HPDE6-E6E7 (cell line): ENCODE measurements around the gene LTB4R.

Source experiments
- DNase-seq: peaks from one replicate; pipeline ENCODE4 v3.0.0; 2011; ENCODE audit warnings: missing footprints; ENCODE audit errors: extremely low spot score

The LTB4R gene

DNA sequence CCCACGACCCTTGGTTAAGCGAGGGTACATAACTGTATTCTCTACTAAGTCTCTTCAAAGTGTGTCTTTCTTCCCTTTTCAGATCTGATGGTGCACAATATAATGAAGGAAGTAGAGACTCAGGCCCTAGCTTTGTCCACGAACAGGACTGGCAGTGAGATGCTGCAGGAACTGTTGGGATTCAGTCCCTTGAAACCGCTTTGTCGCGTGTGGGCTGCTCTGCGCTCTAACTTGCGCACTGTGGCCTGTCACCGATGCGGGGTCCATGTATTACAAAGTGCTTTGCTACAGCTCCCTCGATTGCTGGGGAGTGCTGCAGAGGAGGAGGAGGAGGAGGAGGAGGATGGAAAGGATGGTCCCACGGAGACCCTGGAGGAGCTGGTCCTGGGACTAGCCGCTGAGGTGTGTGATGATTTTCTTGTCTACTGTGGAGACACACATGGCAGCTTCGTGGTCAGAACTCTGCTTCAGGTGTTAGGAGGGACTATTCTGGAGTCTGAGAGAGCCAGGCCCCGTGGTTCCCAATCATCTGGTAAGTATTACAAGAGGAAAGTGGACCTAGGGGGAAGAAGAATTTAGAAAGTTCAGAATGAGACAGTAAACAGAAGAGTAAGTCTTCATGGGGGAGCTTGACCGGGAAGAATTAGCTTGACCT is 10.8 kb upstream of the LTB4R start:
- DNase-seq, result no peak

DNA sequence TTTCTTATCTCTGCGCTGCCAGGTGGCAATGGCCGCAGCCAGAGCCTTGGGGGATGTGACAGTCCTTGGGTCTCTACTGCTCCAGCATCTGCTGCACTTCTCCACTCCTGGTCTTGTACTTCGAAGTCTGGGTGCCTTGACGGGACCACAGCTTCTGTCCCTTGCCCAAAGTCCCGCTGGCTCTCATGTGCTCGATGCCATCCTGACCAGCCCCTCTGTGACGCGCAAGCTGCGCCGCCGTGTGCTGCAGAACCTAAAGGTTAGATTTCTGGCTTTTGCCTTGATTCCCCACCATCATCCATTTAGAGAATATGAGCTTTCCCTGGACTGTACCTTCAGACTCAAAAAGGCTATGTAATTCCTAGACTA is 7.3 kb upstream of the LTB4R start:
- DNase-seq, result no peak

DNA sequence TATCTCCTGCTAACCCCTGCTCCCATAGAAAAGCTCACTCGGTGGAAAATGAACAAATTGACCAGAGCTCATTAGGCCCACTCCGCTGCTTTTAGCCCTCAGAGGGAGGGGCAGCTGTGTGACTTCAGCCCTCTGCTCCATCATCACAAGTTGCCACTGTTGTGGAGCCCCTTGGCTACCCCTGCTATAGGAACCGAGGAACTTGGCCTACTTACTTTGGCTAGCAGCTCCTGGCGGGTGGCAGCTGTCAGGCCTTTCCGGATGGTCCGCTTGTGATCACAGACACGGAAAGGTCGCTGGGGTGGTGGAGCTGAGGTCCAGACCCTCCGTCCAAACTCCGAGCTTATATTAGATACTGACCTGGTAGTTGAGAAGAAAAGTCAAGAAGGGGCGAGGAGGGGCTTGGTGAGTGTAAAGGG is 4.1 kb upstream of the LTB4R start:
- no peak for DNase-seq

DNA sequence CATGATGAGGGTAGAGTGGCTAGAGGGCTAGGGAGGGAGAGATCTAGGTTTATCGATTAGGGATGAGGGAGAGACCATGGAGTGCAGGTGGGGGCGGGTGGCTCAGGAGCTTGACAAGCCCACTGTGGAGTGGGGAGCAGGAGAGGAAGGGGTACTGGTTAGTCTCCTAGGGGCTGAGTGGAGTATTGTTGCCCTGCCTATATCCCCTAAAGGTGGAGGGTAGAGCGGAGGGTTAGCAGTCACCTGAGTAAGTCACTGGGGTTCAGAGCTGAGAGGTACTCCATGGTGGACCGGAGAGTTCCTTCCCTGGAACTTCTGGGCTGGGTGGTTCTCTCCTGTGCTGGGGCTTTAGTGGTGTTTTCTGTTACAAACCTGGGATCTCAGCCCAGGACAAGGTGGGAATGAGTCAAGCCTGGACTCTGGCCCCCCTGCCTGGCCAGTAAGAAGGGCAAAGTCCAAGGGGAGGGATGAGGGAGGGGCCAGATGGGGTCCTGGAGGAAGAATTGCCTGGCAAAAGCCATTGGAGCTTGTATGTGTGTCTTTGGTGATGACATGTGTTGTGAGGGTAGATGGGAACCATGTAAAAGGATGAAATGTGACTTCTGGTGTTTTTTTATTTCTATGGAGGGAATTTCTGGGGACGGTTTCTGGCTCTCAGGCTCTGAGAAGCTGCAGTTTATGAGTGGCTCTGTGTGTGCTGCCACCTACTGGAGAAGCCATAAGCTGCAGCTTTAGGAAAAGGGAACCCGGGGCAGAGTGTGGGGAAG is 3.5 kb upstream of the LTB4R start, which contains the start of gene CIDEB:
Gene CIDEB (minus strand): TSS at position 403 of the 767 bp plus-strand sequence. CDS start 119 bp downstream, at position 284.
- peak; percentile 54 for DNase-seq

DNA sequence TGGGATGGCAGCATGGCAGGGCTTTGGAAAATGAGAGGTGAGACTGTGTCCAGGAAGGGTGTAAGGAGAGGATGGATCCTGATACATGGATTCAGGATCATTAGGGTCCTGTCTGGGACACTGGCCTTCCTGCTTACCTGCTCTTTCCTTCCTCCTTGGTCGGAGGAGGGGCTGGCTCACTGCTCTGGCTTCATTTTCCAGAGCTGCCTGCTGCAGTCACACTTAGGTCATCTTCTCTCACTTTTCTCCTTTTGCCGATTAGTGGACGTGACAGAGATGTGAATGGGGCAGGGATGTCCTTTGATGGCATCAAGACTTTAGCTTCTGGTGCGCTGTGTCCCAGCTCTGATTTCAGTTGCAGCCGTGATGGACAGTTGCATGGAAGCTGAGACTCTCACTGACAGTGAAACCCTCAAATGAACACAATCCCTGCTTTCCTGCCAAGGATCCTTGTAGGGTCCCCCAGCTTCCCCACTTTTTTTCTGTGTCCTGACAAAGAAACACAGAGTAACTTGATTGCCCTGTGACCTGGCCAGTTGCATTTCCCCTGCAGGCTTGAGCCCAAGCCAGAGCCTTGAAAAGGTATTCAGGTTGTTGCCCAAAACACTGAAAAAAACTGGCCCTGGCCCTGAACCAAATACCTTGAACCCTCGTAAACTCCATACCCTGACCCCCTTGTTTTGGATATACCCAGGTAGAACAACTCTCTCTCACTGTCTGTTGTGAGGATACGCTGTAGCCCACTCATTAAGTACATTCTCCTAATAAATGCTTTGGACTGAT is 2.8 kb upstream of the LTB4R start:
- DNase-seq, result no peak

DNA sequence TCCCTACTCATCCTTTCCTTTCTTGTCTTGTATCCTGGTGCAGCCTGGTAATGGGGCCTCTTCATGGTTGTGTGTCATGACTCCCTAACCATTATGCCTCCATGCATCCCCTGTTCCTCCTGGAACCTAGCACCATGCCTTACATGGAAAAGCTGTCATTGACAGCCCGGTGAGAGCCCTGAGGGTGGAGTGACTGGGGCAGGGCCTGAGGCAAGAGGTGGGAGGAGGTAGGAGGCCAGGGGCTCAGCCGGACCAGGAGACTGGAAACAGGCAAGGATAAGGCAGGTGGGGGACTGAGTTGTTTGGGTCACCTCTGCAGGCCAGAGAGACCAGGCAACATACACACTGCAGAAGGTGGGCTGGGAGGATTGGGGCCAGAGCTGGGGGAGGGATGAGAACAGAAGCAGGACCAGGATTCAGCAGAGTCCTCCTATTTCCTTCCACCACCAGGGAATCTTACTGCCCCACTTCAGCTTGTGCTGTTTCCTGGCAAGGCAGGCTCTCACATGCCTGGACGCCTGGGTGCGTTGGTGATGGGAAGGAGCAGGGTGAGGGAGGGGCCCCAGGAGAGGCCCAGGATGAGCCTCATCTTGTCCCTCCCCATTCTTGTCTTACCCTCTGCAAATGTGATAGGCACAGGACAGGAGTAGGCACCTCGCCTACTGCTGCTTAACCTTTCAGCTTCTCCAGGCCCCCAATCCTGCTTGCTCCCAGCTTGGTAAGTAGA is 1.6 kb upstream of the LTB4R start, which contains the start of gene LTB4R2:
Gene LTB4R2 (plus strand): TSS at position 603 of the 727 bp plus-strand sequence. CDS start 525 bp downstream, outside the sequence.
- DNase-seq, result peak; percentile 91

DNA sequence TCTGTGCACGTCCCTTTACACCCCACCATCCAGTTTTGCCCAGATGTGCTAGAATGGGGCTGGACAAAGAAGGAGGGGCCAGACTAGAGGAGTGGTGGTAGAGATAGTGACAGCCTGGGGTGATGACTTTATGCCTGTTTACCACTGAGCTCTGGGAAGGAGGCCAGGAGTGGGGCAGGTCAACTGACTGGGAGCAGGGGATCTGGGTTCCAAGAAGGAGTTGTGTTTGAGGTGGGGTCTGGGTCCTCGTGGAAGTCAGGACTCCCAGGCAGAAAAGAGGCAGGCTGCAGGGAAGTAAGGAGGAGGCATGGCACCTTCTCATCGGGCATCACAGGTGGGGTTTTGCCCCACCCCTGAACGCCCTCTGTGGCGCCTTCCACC is 1.0 kb upstream of the LTB4R start:
- DNase-seq, result no peak

DNA sequence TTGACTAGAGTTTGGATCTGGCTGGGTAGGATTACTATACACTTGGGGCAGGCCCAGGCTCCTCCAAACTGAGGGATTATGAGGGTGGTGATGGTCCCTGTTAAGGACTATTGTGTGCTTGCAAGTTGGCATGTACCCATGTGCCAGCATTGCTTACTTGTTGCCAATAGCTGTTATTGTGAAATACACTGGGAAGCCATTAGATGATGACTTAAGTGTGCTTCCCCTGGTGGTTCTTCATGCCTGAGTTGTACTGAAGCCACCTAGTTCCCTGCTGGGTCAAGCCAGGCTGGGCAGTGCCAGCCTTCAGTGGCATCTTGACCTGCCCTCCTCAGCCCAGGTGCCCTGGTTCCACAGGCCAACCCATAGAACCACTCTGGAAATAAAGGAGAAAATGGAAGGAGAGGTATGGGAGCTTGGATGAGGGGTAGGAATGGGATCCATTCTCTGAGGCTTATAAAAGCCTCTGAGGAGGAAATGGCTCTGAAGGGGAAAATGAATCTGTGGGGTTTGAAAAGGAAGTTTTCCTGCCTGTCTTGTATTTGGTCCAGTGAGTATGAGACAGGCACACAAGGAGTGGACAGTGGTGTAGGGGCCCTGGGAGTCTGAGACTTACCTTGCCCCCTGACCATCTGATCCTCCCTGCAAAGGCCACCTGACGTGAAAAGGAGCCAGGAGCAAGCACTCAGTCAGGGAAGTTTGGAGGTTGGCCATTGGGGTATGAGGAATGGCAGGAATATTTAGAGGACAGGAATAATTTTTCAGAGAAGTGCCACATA is 724 bp downstream of the LTB4R start:
- no peak for DNase-seq

DNA sequence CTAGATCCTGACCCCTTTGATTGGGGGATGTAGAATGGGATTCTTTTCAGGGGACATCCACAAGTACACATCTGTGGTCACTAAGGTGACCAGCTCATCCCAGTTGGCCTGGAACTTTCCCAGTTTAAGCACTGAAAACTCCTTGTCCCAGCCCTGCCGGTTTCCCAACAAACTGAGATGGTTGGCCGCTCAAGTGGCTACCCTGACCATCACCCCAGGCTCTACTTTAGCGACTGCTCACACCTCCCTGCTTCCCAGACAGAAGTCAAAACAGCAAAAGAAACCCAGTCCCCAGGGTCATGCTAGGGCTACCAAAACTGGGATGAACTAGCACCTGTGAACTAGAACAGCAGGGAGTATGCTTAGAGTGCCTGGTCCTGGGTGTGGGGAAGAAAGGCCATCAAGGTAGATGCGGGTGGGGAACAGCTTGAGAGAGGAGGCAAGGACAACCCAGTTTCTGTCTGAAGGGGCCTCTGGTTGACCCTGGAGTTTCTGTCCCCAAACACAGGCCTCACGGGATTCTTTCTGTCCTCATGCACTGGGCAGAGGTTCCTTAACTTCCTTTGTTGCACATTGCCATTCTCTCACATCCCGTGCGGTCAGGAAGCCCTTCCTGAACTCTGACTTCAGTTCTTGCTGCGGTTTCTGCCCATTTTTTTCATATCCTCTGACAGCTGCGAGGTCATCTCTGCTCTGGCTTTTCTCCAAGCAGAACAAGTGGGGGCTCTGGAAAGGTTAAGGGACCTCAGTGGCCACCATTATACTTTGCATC is 1.6 kb downstream of the LTB4R start:
- DNase-seq, result no peak

DNA sequence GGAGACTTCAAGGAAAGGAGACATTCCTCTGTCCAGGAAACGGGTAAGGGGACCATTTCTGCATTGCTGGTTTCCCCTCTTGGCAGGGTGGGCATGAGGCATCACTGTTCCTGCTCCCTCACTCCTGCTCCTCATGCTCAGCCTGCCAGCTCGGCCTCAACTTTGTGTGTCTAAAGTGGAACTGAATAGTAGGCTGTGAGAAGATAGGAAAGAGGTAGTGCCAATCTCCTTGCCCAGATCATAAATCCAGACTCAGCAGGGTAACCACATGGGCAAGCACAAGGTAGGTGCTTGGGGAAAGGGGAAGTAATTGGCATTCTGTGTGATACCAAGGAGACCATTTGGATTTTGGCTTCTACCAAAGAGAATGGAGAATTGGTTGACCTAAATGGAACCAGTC is 2.6 kb downstream of the LTB4R start:
- no peak for DNase-seq

DNA sequence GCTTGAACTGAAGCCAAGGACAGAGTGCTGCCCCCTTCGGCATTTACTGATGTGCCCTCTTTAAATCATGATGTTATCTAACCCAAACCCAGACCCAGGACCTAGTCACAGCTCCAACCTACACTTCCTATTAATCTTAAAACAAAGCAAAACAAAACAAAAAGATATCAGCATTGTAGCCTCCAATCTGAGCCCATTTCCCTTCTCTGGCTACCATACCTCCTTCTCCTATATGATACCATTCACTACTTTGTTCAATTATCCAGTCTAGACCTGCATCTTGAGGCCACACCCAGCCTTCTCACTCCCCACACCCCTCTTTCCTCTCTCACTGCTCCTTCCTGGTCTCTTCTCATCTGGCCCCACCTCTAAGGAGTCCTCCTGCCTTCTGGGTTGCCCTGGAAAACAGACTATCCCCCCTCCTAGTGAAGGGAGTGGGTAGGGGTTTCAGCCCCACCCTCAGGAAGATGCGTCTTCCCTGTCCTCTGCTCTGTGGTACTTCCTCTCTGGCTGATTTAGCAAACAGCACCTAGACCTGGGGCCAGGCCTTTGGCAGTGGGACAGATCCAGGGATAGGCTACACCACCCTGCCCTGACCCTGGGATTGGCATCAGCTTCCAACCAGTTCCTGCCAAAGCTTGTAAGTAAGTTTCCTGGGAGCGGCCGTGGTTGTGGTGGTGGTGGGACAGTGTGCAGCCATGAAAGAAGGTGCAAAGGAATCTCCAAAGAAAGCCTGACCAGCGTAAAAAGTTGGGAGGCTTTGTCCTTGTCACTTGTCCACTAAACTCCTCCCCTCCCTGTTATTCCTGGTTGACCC is 3.3 kb downstream of the LTB4R start:
- no peak for DNase-seq

DNA sequence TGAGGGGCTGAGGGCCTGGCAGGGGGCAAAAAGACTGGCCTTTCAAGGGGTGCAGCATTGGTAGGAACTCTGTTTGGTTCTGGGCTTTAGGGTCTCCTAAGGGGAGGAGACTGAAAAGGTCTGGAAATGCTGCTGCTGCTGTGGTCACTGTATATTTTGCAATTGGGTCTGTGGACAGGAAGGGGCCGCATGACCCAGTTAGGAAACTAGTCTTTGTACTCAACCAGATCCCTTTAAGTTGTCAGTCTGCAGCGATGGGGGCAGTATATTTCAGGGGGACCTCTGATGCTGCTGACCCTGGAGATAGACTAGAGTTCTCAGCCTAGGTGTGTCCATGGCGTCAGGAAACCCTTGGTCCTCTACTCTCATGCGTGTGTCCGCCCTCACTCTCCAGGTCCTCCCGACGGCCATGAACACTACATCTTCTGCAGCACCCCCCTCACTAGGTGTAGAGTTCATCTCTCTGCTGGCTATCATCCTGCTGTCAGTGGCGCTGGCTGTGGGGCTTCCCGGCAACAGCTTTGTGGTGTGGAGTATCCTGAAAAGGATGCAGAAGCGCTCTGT is 4.0 kb downstream of the LTB4R start:
- DNase-seq, result no peak

DNA sequence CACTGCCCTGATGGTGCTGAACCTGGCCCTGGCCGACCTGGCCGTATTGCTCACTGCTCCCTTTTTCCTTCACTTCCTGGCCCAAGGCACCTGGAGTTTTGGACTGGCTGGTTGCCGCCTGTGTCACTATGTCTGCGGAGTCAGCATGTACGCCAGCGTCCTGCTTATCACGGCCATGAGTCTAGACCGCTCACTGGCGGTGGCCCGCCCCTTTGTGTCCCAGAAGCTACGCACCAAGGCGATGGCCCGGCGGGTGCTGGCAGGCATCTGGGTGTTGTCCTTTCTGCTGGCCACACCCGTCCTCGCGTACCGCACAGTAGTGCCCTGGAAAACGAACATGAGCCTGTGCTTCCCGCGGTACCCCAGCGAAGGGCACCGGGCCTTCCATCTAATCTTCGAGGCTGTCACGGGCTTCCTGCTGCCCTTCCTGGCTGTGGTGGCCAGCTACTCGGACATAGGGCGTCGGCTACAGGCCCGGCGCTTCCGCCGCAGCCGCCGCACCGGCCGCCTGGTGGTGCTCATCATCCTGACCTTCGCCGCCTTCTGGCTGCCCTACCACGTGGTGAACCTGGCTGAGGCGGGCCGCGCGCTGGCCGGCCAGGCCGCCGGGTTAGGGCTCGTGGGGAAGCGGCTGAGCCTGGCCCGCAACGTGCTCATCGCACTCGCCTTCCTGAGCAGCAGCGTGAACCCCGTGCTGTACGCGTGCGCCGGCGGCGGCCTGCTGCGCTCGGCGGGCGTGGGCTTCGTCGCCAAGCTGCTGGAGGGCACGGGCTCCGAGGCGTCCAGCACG is 4.7 kb downstream of the LTB4R start:
- no peak for DNase-seq

DNA sequence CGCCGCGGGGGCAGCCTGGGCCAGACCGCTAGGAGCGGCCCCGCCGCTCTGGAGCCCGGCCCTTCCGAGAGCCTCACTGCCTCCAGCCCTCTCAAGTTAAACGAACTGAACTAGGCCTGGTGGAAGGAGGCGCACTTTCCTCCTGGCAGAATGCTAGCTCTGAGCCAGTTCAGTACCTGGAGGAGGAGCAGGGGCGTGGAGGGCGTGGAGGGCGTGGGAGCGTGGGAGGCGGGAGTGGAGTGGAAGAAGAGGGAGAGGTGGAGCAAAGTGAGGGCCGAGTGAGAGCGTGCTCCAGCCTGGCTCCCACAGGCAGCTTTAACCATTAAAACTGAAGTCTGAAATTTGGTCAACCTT is 5.3 kb downstream of the LTB4R start:
- DNase-seq, result no peak

DNA sequence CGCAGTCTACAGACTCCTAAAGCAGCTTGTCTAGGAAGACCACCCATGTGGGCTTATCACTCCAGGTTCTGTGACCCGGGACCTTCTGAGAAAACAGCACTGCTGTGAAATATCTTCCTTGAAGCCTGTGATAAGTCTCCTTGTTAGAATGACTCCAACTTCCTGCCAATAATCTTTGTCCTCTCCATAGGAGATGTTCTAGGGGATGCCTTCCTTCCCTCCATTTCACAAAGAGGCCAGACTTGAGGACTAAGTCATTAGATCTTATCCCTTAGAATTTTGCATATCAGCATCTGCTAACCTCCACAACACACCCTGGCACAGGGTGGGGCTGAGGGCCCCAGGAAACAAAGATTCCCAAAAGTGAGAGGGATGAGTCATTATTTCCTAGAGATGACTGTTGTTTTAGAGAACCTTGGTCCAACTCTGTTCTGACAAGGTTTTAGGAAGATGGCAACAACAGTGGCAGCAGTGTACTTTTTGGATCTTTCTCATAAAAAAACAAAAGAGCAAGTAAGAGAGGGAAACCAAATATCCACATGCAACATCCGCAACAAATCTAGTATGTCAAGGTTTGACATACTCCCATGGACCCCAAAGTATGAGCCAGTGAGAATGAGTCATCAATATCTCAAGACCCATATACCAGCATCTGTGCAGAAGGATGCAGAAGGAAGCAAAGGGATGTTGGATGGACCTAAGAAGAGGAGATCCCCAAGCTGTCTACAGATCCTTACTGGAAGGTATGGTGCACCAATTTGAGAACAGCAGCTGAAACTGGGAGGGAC is 6.0 kb downstream of the LTB4R start:
- DNase-seq, result no peak

DNA sequence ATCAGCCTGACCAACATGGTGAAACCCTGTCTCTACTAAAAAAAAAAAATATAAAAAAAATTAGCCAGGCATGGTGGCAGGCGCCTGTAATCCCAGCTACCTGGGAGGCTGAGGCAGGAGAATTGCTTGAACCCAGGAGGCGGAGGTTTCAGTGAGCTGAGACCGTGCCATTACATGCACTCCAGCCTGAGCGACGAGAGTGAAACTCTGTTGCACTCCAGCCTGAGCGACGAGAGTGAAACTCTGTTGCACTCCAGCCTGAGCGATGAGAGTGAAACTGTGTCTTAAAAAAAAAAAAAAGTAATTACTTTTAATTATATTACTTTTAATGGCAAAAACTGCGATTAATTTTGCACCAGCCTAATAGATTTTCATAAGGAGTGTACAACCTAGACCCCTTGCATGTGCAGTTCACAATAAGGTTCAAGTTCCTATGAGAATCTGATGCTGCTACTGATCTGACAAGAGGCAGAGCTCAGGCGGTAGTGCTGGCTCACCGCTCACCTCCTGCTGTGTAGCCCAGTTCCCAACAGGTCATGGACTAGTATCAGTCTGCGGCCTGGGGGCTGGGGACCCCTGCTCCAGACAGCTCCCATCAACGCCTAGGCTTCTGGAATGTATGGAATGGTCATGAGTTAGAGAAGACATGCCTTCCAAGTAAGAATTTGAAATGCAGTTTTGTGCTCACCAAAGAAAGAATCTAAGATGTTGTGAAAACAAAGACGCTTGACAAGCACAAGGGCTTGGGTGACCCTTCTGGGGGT is 10.1 kb downstream of the LTB4R start:
- no peak for DNase-seq

DNA sequence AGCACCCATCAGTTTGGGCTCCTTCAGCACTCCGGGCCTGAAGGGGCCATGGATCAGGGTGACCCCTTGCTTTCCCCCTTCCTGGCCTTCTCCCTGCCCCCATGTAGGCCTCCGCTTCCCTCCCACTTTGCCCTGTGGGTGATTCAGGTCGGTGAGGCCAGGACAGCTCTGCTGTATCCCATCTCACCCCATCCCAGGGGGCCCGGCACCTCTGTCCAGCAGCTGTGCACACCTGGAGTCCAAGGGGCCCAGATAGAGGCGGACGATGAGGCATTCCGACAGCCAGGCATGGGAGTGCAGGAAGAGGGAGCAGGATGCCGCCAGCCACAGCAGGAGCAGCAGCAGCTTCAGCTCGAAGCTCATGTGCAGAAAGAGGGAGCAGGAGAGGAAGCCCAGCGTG is 11.4 kb downstream of the LTB4R start:
- no peak for DNase-seq
